ENCODE measurements around the gene TXNDC9. TPM values are rescaled to one million over a fixed set of nuclear protein-coding genes. Genes with fewer than 3 reads are reported as not detected.

TXNDC9 gene
- total and polyA plus RNA-seq, 2 donors (not counting 1 experiment from before 2014, with no cell fraction given) = 11.2 to 21.7 TPM

- CTCF ChIA-PET = no interaction called here
Measured at GRCh38 chr2:99275882-99276281, 60.3 kb downstream of the TXNDC9 start.

More at GRCh38 chr2:99275882-99276281, 60.3 kb downstream of the TXNDC9 start:
- POLR2A ChIA-PET = no interaction called here
- intact Hi-C loops (cut with micrococcal nuclease) = no loop called here
- Histone ChIP-seq H2AFZ (ENCODE audit: insufficient read depth, low read depth, low read length, poor library complexity, severe bottlenecking) (no peak overlapping the region), H3K4me3 (ENCODE audit: control extremely low read depth in 1 of 5, extremely low read depth in 1 of 5, insufficient read depth in 1 of 5, low read depth in 2 of 5, low read length in 4 of 5) (no peak overlapping the region), H3K79me2 (ENCODE audit: control insufficient read depth, insufficient read depth, low read length) (no peaks in the 10 kb centered on the region), H3K27me3 (replicated peaks in 1 of 4; ENCODE audit: control extremely low read depth in 1 of 4, control insufficient read depth in 3 of 4, insufficient read depth in 4 of 4, low read length in 3 of 4) (no peaks in the 10 kb centered on the region), H3K4me1 (ENCODE audit: control insufficient read depth in 2 of 2, insufficient read depth in 2 of 2, low read length in 2 of 2) (no peaks in the 10 kb centered on the region), H3K9me3 (ENCODE audit: control extremely low read depth in 1 of 3, control insufficient read depth in 2 of 3, insufficient read depth in 1 of 3, low read length in 2 of 3) (peaks cover 4 to 10% (median 8%) of the 10 kb centered on the region in 3 donors), H3K9ac (ENCODE audit: low read length) (no peak overlapping the region), H3K36me3 (replicated peaks in 1 of 2; ENCODE audit: control extremely low read depth in 1 of 2, control insufficient read depth in 1 of 2, extremely low read depth in 1 of 2, insufficient read depth in 2 of 2, low read length in 1 of 2) (no peaks in the 10 kb centered on the region), H3K4me2 (replicated peaks; ENCODE audit: low read depth, low read length, poor library complexity, severe bottlenecking) (no peak overlapping the region), H3K27ac (ENCODE audit: low read length in 2 of 2) (no peak overlapping the region), H4K20me1 (ENCODE audit: control insufficient read depth, insufficient read depth, low read length, poor library complexity, severe bottlenecking) (no peaks in the 10 kb centered on the region)
- Mint-ChIP-seq H3K27ac (no peak overlapping the region), H3K4me1 (no peaks in the 10 kb centered on the region), H3K4me3 (no peak overlapping the region), H3K27me3 (no peaks in the 10 kb centered on the region), H3K9me3 (ENCODE audit: insufficient read depth) (peaks cover 9% of the 10 kb centered on the region)
- ATAC-seq (ENCODE audit: low read depth) = no peak
- WGBS (ENCODE audit: insufficient coverage) = 39% methylated on average over 7 of the region's 7 CpGs
- TF ChIP-seq EZH2 (IDR thresholded peaks at IDR 0.05; ENCODE audit: borderline replicate concordance, insufficient read depth, low read depth, low read length, poor library complexity, severe bottlenecking) (no peak), CTCF (IDR thresholded peaks at IDR 0.05) (no peak)
- no peak for DNase-seq

Other genes with a start within 250 kb of the TXNDC9 start
- 1.0 and 1.2 TPM in 2 replicates for gene C2orf15, start 194.6 kb downstream of the TXNDC9 start, total RNA-seq
- gene C2orf15, start 194.6 kb downstream of the TXNDC9 start, polyA plus RNA-seq = 0.89 and 1.1 TPM in 2 replicates
- 36.9 and 39.6 TPM in 2 replicates for gene TSGA10, start 181.4 kb downstream of the TXNDC9 start, total RNA-seq
- gene TSGA10, start 181.4 kb downstream of the TXNDC9 start, polyA plus RNA-seq = 4.6 and 6.7 TPM in 2 replicates
- 24.3 and 26.2 TPM in 2 replicates for gene LIPT1, start 181.4 kb downstream of the TXNDC9 start, total RNA-seq
- 12.2 and 17.1 TPM in 2 replicates for gene LIPT1, start 181.4 kb downstream of the TXNDC9 start, polyA plus RNA-seq
- gene MITD1, start 155.3 kb downstream of the TXNDC9 start, total RNA-seq = 71.6 and 73.0 TPM in 2 replicates
- 31.0 and 53.1 TPM in 2 replicates for gene MITD1, start 155.3 kb downstream of the TXNDC9 start, polyA plus RNA-seq
- 18.5 and 21.9 TPM in 2 replicates for gene MRPL30, start 155.1 kb downstream of the TXNDC9 start, total RNA-seq
- 4.7 and 5.0 TPM in 2 replicates for gene MRPL30, start 155.1 kb downstream of the TXNDC9 start, polyA plus RNA-seq
- gene LYG2, start 80.7 kb downstream of the TXNDC9 start, total RNA-seq = not detected in 2 replicates
- not detected in 2 replicates for gene LYG2, start 80.7 kb downstream of the TXNDC9 start, polyA plus RNA-seq
- 2.7 and 3.0 TPM in 2 replicates for gene LYG1, start 35.1 kb downstream of the TXNDC9 start, total RNA-seq
- 4.0 and 4.5 TPM in 2 replicates for gene LYG1, start 35.1 kb downstream of the TXNDC9 start, polyA plus RNA-seq
- gene EIF5B, start 1.1 kb upstream of the TXNDC9 start, total RNA-seq = 32.8 and 33.0 TPM in 2 replicates
- 4.5 and 5.1 TPM in 2 replicates for gene EIF5B, start 1.1 kb upstream of the TXNDC9 start, polyA plus RNA-seq
- gene REV1, start 153.7 kb upstream of the TXNDC9 start, total RNA-seq = 69.5 and 70.5 TPM in 2 replicates
- 25.4 and 33.7 TPM in 2 replicates for gene REV1, start 153.7 kb upstream of the TXNDC9 start, polyA plus RNA-seq